Subcutaneous adipose tissue (tissue), 4 donors: ENCODE results near the gene PLCB2. TPM values are rescaled to one million over a fixed set of nuclear protein-coding genes. Genes with fewer than 3 reads are reported as not detected.

Experiments
- total RNA-seq, 4 donors: library from RNA; depleted of rRNA; stranded (reverse); fragments of >200 nt; gene quantifications; one replicate each; pipeline ENCODE4 v1.1.0, GENCODE V29; 2016
- TF ChIP-seq, protein P1 (sequence below): fragments of 450-650 bp; IDR thresholded peaks from one replicate; pipeline ENCODE4 v1.5.1; 2016; ENCODE audit warnings: low read depth, mild to moderate bottlenecking, control low read depth, antibody characterized with exemption, moderate library complexity

PLCB2 gene
- total RNA-seq, 4 donors from 2014 or later, result 13.8 to 69.7 (median 20.2) TPM

- TF ChIP-seq, protein P1, sequence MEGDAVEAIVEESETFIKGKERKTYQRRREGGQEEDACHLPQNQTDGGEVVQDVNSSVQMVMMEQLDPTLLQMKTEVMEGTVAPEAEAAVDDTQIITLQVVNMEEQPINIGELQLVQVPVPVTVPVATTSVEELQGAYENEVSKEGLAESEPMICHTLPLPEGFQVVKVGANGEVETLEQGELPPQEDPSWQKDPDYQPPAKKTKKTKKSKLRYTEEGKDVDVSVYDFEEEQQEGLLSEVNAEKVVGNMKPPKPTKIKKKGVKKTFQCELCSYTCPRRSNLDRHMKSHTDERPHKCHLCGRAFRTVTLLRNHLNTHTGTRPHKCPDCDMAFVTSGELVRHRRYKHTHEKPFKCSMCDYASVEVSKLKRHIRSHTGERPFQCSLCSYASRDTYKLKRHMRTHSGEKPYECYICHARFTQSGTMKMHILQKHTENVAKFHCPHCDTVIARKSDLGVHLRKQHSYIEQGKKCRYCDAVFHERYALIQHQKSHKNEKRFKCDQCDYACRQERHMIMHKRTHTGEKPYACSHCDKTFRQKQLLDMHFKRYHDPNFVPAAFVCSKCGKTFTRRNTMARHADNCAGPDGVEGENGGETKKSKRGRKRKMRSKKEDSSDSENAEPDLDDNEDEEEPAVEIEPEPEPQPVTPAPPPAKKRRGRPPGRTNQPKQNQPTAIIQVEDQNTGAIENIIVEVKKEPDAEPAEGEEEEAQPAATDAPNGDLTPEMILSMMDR, result no peak
These were observed 37.6 kb upstream of the PLCB2 start for GRCh38 chr15:40345225-40345866.

- TF ChIP-seq, protein P1, result no peak
These were observed 36.9 kb upstream of the PLCB2 start for GRCh38 chr15:40344631-40345120.

GRCh38 chr15:40344217-40344616 lies 36.5 kb upstream of the PLCB2 start:
- TF ChIP-seq, protein P1, result no peak

GRCh38 chr15:40343512-40343911 lies 35.8 kb upstream of the PLCB2 start:
- TF ChIP-seq, protein P1, result no peak

- TF ChIP-seq, protein P1, result no peak
These were observed 34.9 kb upstream of the PLCB2 start for GRCh38 chr15:40342416-40343320.

DNA sequence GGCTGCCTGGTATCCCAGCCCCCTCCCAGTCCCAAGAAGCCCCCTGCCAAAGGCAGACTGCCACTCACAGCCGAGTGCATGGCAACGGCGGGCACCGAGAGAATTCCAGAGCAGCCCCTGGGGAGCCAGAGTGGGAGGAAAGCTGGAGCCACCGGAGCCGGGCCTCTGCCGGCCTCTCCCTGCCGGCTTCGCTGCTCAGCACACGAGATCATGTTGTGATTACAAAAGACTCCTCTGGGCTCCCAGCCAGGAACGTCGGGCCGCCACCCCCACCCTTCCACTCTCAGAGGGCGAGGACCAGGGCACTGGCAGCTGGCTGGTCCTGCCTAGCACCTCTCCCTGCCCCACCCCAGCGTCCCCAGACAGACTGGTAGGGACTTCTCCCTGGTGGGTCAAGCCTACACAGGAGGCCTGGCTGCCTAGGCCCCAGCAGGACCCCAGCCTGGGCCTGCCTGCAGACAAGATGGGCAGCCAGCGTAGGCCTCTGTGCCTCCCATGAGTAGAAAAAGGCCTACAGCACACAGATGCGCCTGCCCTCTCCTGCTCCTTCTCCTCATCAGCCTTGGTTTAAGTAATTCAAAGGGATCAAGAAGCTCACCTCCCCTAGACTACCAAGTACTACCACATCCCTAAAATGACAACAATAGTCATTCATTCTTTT lies 33.1 kb upstream of the PLCB2 start, which contains the start of gene CCDC9B:
Gene CCDC9B (minus strand): TSS at position 200 of the 661 bp plus-strand sequence. CDS start 120 bp downstream, at position 80.
- TF ChIP-seq, protein P1, result no peak
